HG03025 (cell line): ENCODE results near the gene FAM118A.
"Not testable (repeated sequence)": the region's sequence is repeated elsewhere in the genome, so short reads cannot be mapped to it uniquely, and the experiment has no call there.

Experiments used
- ATAC-seq: cut with Tn5 transposase; IDR thresholded peaks from one replicate; pipeline ENCODE4 v1.9.1; 2021; ENCODE audit warnings: mild to moderate bottlenecking, moderate library complexity; ENCODE audit not compliant: unreplicated experiment, low FRiP score

The FAM118A gene

GRCh38 chr22:45309422-45310227, at the start of gene FAM118A:
Gene FAM118A, plus strand, starts transcription at chr22:45309934. Its CDS starts 12,446 bp downstream, at chr22:45322380.
- ATAC-seq: peak; percentile 77

- ATAC-seq: not testable (repeated sequence)
These were observed 49.4 kb upstream of the FAM118A start for GRCh38 chr22:45260395-45260759.

- ATAC-seq: no peak
These were observed 48.2 kb upstream of the FAM118A start for GRCh38 chr22:45261407-45262088.

GRCh38 chr22:45262195-45262930, 47.4 kb upstream of the FAM118A start:
- peak; percentile 16 for ATAC-seq

- peak; percentile 29 for ATAC-seq
These were observed 46.7 kb upstream of the FAM118A start for GRCh38 chr22:45262931-45263462.

- ATAC-seq: peak; percentile 70
These were observed 46.1 kb upstream of the FAM118A start for GRCh38 chr22:45263463-45264269.

- ATAC-seq: no peak
These were observed 44.2 kb upstream of the FAM118A start for GRCh38 chr22:45265535-45265934.

- no peak for ATAC-seq
These were observed 41.4 kb upstream of the FAM118A start for GRCh38 chr22:45268167-45268957.

GRCh38 chr22:45268958-45269844, 40.5 kb upstream of the FAM118A start:
- peak; percentile 78 for ATAC-seq

- no peak for ATAC-seq
These were observed 39.4 kb upstream of the FAM118A start for GRCh38 chr22:45270095-45271020.

- ATAC-seq: no peak
These were observed 38.0 kb upstream of the FAM118A start for GRCh38 chr22:45271667-45272201.

GRCh38 chr22:45272498-45272897, 37.2 kb upstream of the FAM118A start:
- ATAC-seq: no peak

- no peak for ATAC-seq
These were observed 36.2 kb upstream of the FAM118A start for GRCh38 chr22:45273452-45274075.

- no peak for ATAC-seq
These were observed 33.1 kb upstream of the FAM118A start for GRCh38 chr22:45276507-45277105.

- ATAC-seq: not testable (repeated sequence)
These were observed 32.0 kb upstream of the FAM118A start for GRCh38 chr22:45277720-45278119.

GRCh38 chr22:45278125-45278524, 31.6 kb upstream of the FAM118A start:
- no peak for ATAC-seq
